SJCRH30 (cell line): ENCODE measurements around the gene LRRC75A. TPM values are rescaled to one million over a fixed set of nuclear protein-coding genes. Genes with fewer than 3 reads are reported as not detected.

Experiments
- DNase-seq, 2 experiments: peaks; one replicate each; pipeline ENCODE4 v3.0.0-alpha.2; 2015 to 2020
- H3K27ac ChIP-seq: fragments of 250-450 bp; sonication (Bioruptor Pico); 2 replicates; pipeline ENCODE4 v1.5.1; 2020; ENCODE audit warnings: mild to moderate bottlenecking, moderate library complexity
- H3K27me3 ChIP-seq: fragments of 250-450 bp; sonication (Bioruptor Pico); 2 replicates; pipeline ENCODE4 v1.5.1; 2020; ENCODE audit warnings: mild to moderate bottlenecking, moderate library complexity
- H3K36me3 ChIP-seq: fragments of 250-450 bp; sonication (Bioruptor Pico); 2 replicates; pipeline ENCODE4 v1.5.1; 2020; ENCODE audit warnings: mild to moderate bottlenecking, moderate library complexity
- H3K4me1 ChIP-seq: fragments of 250-450 bp; sonication (Bioruptor Pico); 2 replicates; pipeline ENCODE4 v1.5.1; 2020; ENCODE audit warnings: mild to moderate bottlenecking, moderate library complexity
- H3K4me3 ChIP-seq: fragments of 250-450 bp; sonication (Bioruptor Pico); 2 replicates; pipeline ENCODE4 v1.5.1; 2020; ENCODE audit warnings: mild to moderate bottlenecking, moderate library complexity
- H3K9me3 ChIP-seq: fragments of 250-450 bp; sonication (Bioruptor Pico); replicated peaks from 2 replicates; pipeline ENCODE4 v1.5.1; 2020; ENCODE audit warnings: mild to moderate bottlenecking, moderate library complexity
- total RNA-seq: library from RNA; depleted of rRNA; stranded (reverse); fragments of >200 nt; shearing (Covaris generic); gene quantifications from 2 replicates; pipeline ENCODE4 v1.2.3, GENCODE V29; 2014

The LRRC75A gene
- total RNA-seq, 1 experiment from 2014 or later = 3.7 TPM

GRCh38 chr17:16430650-16431049 is 61.3 kb downstream of the LRRC75A start:
- H3K9me3 ChIP-seq = no peaks in the 10 kb centered on the region

GRCh38 chr17:16429083-16429482 is 62.9 kb downstream of the LRRC75A start:
- Histone ChIP-seq H3K4me1 (peaks cover 23% of the 10 kb centered on the region), H3K9me3 (no peaks in the 10 kb centered on the region), H3K27ac (no peak overlapping the region), H3K36me3 (no peaks in the 10 kb centered on the region), H3K27me3 (no peaks in the 10 kb centered on the region), H3K4me3 (no peak overlapping the region)
- DNase-seq = peak in 1 of 2 experiments; percentile 18

More at GRCh38 chr17:16430650-16431049, 61.3 kb downstream of the LRRC75A start:
- H3K27me3 ChIP-seq = no peaks in the 10 kb centered on the region
- DNase-seq = no peak
- H3K27ac ChIP-seq = no peak overlapping the region
- H3K4me1 ChIP-seq = peaks cover 16% of the 10 kb centered on the region
- H3K36me3 ChIP-seq = no peaks in the 10 kb centered on the region
- no peak overlapping the region for H3K4me3 ChIP-seq

- Histone ChIP-seq H3K4me1 (peaks cover 23% of the 10 kb centered on the region), H3K27ac (no peak overlapping the region), H3K36me3 (no peaks in the 10 kb centered on the region), H3K27me3 (no peaks in the 10 kb centered on the region), H3K4me3 (no peak overlapping the region), H3K9me3 (no peaks in the 10 kb centered on the region)
- DNase-seq = peak; percentile 93 to 96
Observed at GRCh38 chr17:16428098-16428882, 63.7 kb downstream of the LRRC75A start.

- Histone ChIP-seq H3K9me3 (no peaks in the 10 kb centered on the region), H3K4me3 (no peak overlapping the region), H3K27ac (no peak overlapping the region), H3K27me3 (no peaks in the 10 kb centered on the region), H3K4me1 (peaks cover 23% of the 10 kb centered on the region), H3K36me3 (no peaks in the 10 kb centered on the region)
- peak in 1 of 2 experiments; percentile 6 for DNase-seq
Observed at GRCh38 chr17:16427020-16427419, 65.0 kb downstream of the LRRC75A start.

GRCh38 chr17:16425698-16426659 is 66.0 kb downstream of the LRRC75A start:
- Histone ChIP-seq H3K27me3 (no peaks in the 10 kb centered on the region), H3K9me3 (no peaks in the 10 kb centered on the region), H3K36me3 (no peaks in the 10 kb centered on the region), H3K4me1 (peaks cover 23% of the 10 kb centered on the region), H3K4me3 (peak overlapping the region; percentile 0; the same call in 1 of the 2 replicates), H3K27ac (no peak overlapping the region; the same call in 1 of the 2 replicates)
- DNase-seq = peak; percentile 85 to 90

GRCh38 chr17:16425202-16425601 is 66.8 kb downstream of the LRRC75A start:
- peaks cover 26% of the 10 kb centered on the region for H3K4me1 ChIP-seq
- peak in 1 of 2 experiments; percentile 43 for DNase-seq
- no peaks in the 10 kb centered on the region for H3K9me3 ChIP-seq
- H3K27me3 ChIP-seq = no peaks in the 10 kb centered on the region
- H3K36me3 ChIP-seq = no peaks in the 10 kb centered on the region
- no peak overlapping the region; the same call in 1 of the 2 replicates for H3K27ac ChIP-seq
- H3K4me3 ChIP-seq = no peak overlapping the region

GRCh38 chr17:16423226-16423872 is 68.6 kb downstream of the LRRC75A start:
- H3K27me3 ChIP-seq = no peaks in the 10 kb centered on the region
- peaks cover 43% of the 10 kb centered on the region for H3K4me1 ChIP-seq
- no peak overlapping the region for H3K4me3 ChIP-seq
- H3K9me3 ChIP-seq = no peaks in the 10 kb centered on the region
- H3K36me3 ChIP-seq = no peaks in the 10 kb centered on the region
- no peak overlapping the region for H3K27ac ChIP-seq
- DNase-seq = peak in 1 of 2 experiments; percentile 17

GRCh38 chr17:16422416-16422815 is 69.6 kb downstream of the LRRC75A start:
- H3K4me1 ChIP-seq = peaks cover 47% of the 10 kb centered on the region
- H3K4me3 ChIP-seq = no peak overlapping the region
- peak in 1 of 2 experiments; percentile 15 for DNase-seq

GRCh38 chr17:16419929-16420271 is 72.1 kb downstream of the LRRC75A start:
- peaks cover 28% of the 10 kb centered on the region for H3K4me1 ChIP-seq
- no peaks in the 10 kb centered on the region for H3K27me3 ChIP-seq
- H3K36me3 ChIP-seq = no peaks in the 10 kb centered on the region
- peak overlapping the region; percentile 53 for H3K27ac ChIP-seq
- no peak overlapping the region for H3K4me3 ChIP-seq
- no peaks in the 10 kb centered on the region for H3K9me3 ChIP-seq
- DNase-seq = peak; percentile 78 to 79

More at GRCh38 chr17:16422416-16422815, 69.6 kb downstream of the LRRC75A start:
- H3K27ac ChIP-seq = no peak overlapping the region
- H3K9me3 ChIP-seq = no peaks in the 10 kb centered on the region
- H3K36me3 ChIP-seq = no peaks in the 10 kb centered on the region
- no peaks in the 10 kb centered on the region for H3K27me3 ChIP-seq

- Histone ChIP-seq H3K9me3 (no peaks in the 10 kb centered on the region), H3K4me3 (peak overlapping the region; percentile 6), H3K4me1 (peaks cover 28% of the 10 kb centered on the region), H3K36me3 (no peaks in the 10 kb centered on the region), H3K27ac (peak overlapping the region; percentile 53), H3K27me3 (no peaks in the 10 kb centered on the region)
- DNase-seq = peak; percentile 86 to 91
Observed at GRCh38 chr17:16419074-16419928, 72.7 kb downstream of the LRRC75A start.

- Histone ChIP-seq H3K27ac (peak overlapping the region; percentile 53), H3K4me3 (no peak overlapping the region), H3K36me3 (no peaks in the 10 kb centered on the region), H3K27me3 (no peaks in the 10 kb centered on the region), H3K4me1 (peaks cover 28% of the 10 kb centered on the region), H3K9me3 (no peaks in the 10 kb centered on the region)
- DNase-seq = no peak
Observed at GRCh38 chr17:16418685-16419068, 73.3 kb downstream of the LRRC75A start.

- Histone ChIP-seq H3K4me3 (no peak overlapping the region), H3K27me3 (no peaks in the 10 kb centered on the region), H3K9me3 (no peaks in the 10 kb centered on the region), H3K4me1 (peaks cover 28% of the 10 kb centered on the region), H3K27ac (peak overlapping the region; percentile 53), H3K36me3 (no peaks in the 10 kb centered on the region)
- DNase-seq = peak; percentile 57 to 65
Observed at GRCh38 chr17:16417896-16418684, 73.9 kb downstream of the LRRC75A start.

GRCh38 chr17:16417399-16417798 is 74.6 kb downstream of the LRRC75A start:
- DNase-seq = no peak
- Histone ChIP-seq H3K4me1 (peaks cover 28% of the 10 kb centered on the region), H3K4me3 (no peak overlapping the region), H3K27me3 (no peaks in the 10 kb centered on the region), H3K36me3 (no peaks in the 10 kb centered on the region), H3K27ac (no peak overlapping the region), H3K9me3 (no peaks in the 10 kb centered on the region)
